ENCODE data around the gene PDE8B.

PDE8B gene

DNA sequence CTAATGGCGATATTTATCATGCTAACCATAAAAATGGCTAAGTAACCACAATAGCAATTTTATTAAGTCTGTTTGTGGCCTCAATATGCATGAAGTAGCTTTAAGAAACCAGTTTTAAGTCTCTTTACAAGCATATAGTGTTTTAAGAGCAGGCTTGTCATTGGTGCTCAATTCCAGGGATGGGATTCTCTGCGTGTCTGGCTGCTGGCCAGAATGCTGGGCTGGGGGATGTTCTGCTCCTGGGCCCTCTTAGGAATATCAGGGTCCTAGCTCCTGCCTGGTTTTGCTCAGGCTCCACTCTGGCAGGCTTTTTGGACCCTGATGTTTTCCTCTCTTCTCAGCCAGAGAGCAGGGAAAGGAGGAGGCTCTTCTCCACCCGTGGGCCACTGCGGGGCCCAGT lies 127.2 kb downstream of the PDE8B start:
- no peak overlapping the region for H3K4me3 ChIP-seq (ENCODE audit: insufficient read length, low read depth)
- no peaks in the 10 kb centered on the region for H3K36me3 ChIP-seq (ENCODE audit: insufficient read depth, insufficient read length, low read length)
- no peaks in the 10 kb centered on the region for H3K27me3 ChIP-seq (ENCODE audit: insufficient read depth, insufficient read length)
- TF ChIP-seq SUZ12 (IDR thresholded peaks at IDR 0.05; ENCODE audit: extremely low read depth, insufficient read depth, insufficient read length): no peak
- TF ChIP-seq ZNF274 (IDR thresholded peaks at IDR 0.05; ENCODE audit: low read depth, low read length): no peak
- no peak for TF ChIP-seq YY1 (IDR thresholded peaks at IDR 0.05; ENCODE audit: insufficient read depth, insufficient read length)
- DNase-seq (ENCODE audit: low read depth, low spot score): no peak
- no peak overlapping the region for H3K9ac ChIP-seq (ENCODE audit: insufficient read length, low read depth)
- peaks cover 4% of the 10 kb centered on the region for H3K4me1 ChIP-seq (ENCODE audit: insufficient read depth, insufficient read length)
- no peaks in the 10 kb centered on the region for H3K9me3 ChIP-seq (ENCODE audit: insufficient read depth, low read length)

- Histone ChIP-seq H3K4me1 (ENCODE audit: insufficient read depth, insufficient read length) (no peaks in the 10 kb centered on the region), H3K9me3 (ENCODE audit: insufficient read depth, low read length) (no peaks in the 10 kb centered on the region), H3K4me3 (ENCODE audit: insufficient read length, low read depth) (no peak overlapping the region), H3K36me3 (ENCODE audit: insufficient read depth, insufficient read length, low read length) (no peaks in the 10 kb centered on the region), H3K9ac (ENCODE audit: insufficient read length, low read depth) (no peak overlapping the region), H3K27me3 (ENCODE audit: insufficient read depth, insufficient read length) (no peaks in the 10 kb centered on the region)
- TF ChIP-seq ZNF274 (IDR thresholded peaks at IDR 0.05; ENCODE audit: low read depth, low read length): no peak
- no peak for TF ChIP-seq SUZ12 (IDR thresholded peaks at IDR 0.05; ENCODE audit: extremely low read depth, insufficient read depth, insufficient read length)
- TF ChIP-seq YY1 (IDR thresholded peaks at IDR 0.05; ENCODE audit: insufficient read depth, insufficient read length): no peak
- DNase-seq (ENCODE audit: low read depth, low spot score): no peak
Measured at GRCh38 chr5:77339337-77339890, 128.9 kb downstream of the PDE8B start.

DNA sequence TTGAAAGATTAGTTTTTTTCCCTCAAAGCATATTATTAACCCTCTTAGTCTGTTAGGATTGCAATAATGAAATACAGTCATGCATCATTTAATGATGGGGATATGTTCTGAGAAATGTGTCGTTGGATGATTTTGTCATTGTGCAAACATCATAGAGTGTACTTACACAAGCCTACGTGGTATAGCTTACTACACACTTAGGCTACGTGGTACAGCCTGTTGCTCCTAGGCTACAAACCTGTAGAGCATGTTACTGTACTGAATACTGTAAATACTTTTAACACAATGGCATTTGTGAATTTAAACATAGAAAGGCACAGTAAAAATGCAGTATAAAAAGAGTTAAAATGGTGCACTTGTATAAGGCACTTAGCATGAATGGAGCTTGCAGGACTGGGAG lies 132.7 kb downstream of the PDE8B start:
- no peaks in the 10 kb centered on the region for H3K27me3 ChIP-seq (ENCODE audit: insufficient read depth, insufficient read length)
- TF ChIP-seq YY1 (IDR thresholded peaks at IDR 0.05; ENCODE audit: insufficient read depth, insufficient read length) (no peak), SUZ12 (IDR thresholded peaks at IDR 0.05; ENCODE audit: extremely low read depth, insufficient read depth, insufficient read length) (no peak), ZNF274 (IDR thresholded peaks at IDR 0.05; ENCODE audit: low read depth, low read length) (no peak)
- H3K9ac ChIP-seq (ENCODE audit: insufficient read length, low read depth): no peak overlapping the region
- DNase-seq (ENCODE audit: low read depth, low spot score): no peak
- no peak overlapping the region for H3K4me3 ChIP-seq (ENCODE audit: insufficient read length, low read depth)
- no peaks in the 10 kb centered on the region for H3K9me3 ChIP-seq (ENCODE audit: insufficient read depth, low read length)
- no peaks in the 10 kb centered on the region for H3K36me3 ChIP-seq (ENCODE audit: insufficient read depth, insufficient read length, low read length)
- H3K4me1 ChIP-seq (ENCODE audit: insufficient read depth, insufficient read length): no peaks in the 10 kb centered on the region

DNA sequence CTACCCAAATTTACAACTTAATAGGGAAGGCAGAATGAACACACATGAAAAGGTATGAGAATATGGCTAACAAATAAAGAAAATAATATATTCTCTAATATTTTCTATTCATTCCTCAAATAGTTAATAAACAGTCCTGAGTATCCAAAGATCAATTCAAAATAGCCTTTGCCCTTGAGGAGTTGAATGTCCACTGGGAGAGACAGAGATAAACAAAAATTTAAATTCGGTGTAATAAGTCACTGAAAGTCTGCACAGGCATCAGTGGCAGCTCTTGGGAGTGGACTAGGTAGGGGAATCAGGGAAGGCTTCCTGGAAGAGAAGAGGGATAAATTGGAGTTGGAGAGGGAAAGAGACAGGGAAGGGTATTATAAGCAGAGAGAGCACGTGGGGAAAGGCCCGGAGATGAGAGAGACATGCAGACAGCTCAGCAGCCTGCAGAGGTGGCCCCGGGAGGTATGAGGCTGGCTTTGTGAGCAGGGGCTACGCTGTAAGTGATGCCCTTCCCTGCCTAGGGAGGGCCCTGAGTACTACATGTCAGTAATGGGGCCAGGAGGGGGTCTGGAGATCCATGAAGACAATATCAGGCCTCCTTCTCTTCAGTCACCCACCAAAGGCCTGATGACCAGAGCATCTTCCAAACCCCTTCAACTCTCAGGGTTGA lies 137.1 kb downstream of the PDE8B start:
- H3K27me3 ChIP-seq (ENCODE audit: insufficient read depth, insufficient read length): no peaks in the 10 kb centered on the region
- no peak overlapping the region for H3K9ac ChIP-seq (ENCODE audit: insufficient read length, low read depth)
- no peaks in the 10 kb centered on the region for H3K9me3 ChIP-seq (ENCODE audit: insufficient read depth, low read length)
- no peak for TF ChIP-seq YY1 (IDR thresholded peaks at IDR 0.05; ENCODE audit: insufficient read depth, insufficient read length)
- TF ChIP-seq ZNF274 (IDR thresholded peaks at IDR 0.05; ENCODE audit: low read depth, low read length): no peak
- no peak for TF ChIP-seq SUZ12 (IDR thresholded peaks at IDR 0.05; ENCODE audit: extremely low read depth, insufficient read depth, insufficient read length)
- no peak for DNase-seq (ENCODE audit: low read depth, low spot score)
- no peak overlapping the region for H3K4me3 ChIP-seq (ENCODE audit: insufficient read length, low read depth)
- no peaks in the 10 kb centered on the region for H3K36me3 ChIP-seq (ENCODE audit: insufficient read depth, insufficient read length, low read length)
- no peaks in the 10 kb centered on the region for H3K4me1 ChIP-seq (ENCODE audit: insufficient read depth, insufficient read length)

- TF ChIP-seq YY1 (IDR thresholded peaks at IDR 0.05; ENCODE audit: insufficient read depth, insufficient read length) (no peak), ZNF274 (IDR thresholded peaks at IDR 0.05; ENCODE audit: low read depth, low read length) (no peak), SUZ12 (IDR thresholded peaks at IDR 0.05; ENCODE audit: extremely low read depth, insufficient read depth, insufficient read length) (no peak)
- H3K9me3 ChIP-seq (ENCODE audit: insufficient read depth, low read length): no peaks in the 10 kb centered on the region
- no peaks in the 10 kb centered on the region for H3K4me1 ChIP-seq (ENCODE audit: insufficient read depth, insufficient read length)
- no peak for DNase-seq (ENCODE audit: low read depth, low spot score)
- no peak overlapping the region for H3K4me3 ChIP-seq (ENCODE audit: insufficient read length, low read depth)
- no peaks in the 10 kb centered on the region for H3K36me3 ChIP-seq (ENCODE audit: insufficient read depth, insufficient read length, low read length)
- H3K27me3 ChIP-seq (ENCODE audit: insufficient read depth, insufficient read length): no peaks in the 10 kb centered on the region
- H3K9ac ChIP-seq (ENCODE audit: insufficient read length, low read depth): no peak overlapping the region
Measured at GRCh38 chr5:77353251-77353650, 142.8 kb downstream of the PDE8B start.

GRCh38 chr5:77354454-77354853 lies 144.0 kb downstream of the PDE8B start:
- H3K4me3 ChIP-seq (ENCODE audit: insufficient read length, low read depth): no peak overlapping the region
- no peaks in the 10 kb centered on the region for H3K4me1 ChIP-seq (ENCODE audit: insufficient read depth, insufficient read length)
- TF ChIP-seq YY1 (IDR thresholded peaks at IDR 0.05; ENCODE audit: insufficient read depth, insufficient read length): no peak
- no peak for TF ChIP-seq ZNF274 (IDR thresholded peaks at IDR 0.05; ENCODE audit: low read depth, low read length)
- no peak for TF ChIP-seq SUZ12 (IDR thresholded peaks at IDR 0.05; ENCODE audit: extremely low read depth, insufficient read depth, insufficient read length)
- no peaks in the 10 kb centered on the region for H3K9me3 ChIP-seq (ENCODE audit: insufficient read depth, low read length)
- no peaks in the 10 kb centered on the region for H3K27me3 ChIP-seq (ENCODE audit: insufficient read depth, insufficient read length)
- no peak for DNase-seq (ENCODE audit: low read depth, low spot score)
- no peaks in the 10 kb centered on the region for H3K36me3 ChIP-seq (ENCODE audit: insufficient read depth, insufficient read length, low read length)
- no peak overlapping the region for H3K9ac ChIP-seq (ENCODE audit: insufficient read length, low read depth)

GRCh38 chr5:77355080-77355479 lies 144.6 kb downstream of the PDE8B start:
- Histone ChIP-seq H3K9ac (ENCODE audit: insufficient read length, low read depth) (no peak overlapping the region), H3K4me3 (ENCODE audit: insufficient read length, low read depth) (no peak overlapping the region), H3K4me1 (ENCODE audit: insufficient read depth, insufficient read length) (no peaks in the 10 kb centered on the region), H3K36me3 (ENCODE audit: insufficient read depth, insufficient read length, low read length) (no peaks in the 10 kb centered on the region), H3K27me3 (ENCODE audit: insufficient read depth, insufficient read length) (no peaks in the 10 kb centered on the region), H3K9me3 (ENCODE audit: insufficient read depth, low read length) (no peaks in the 10 kb centered on the region)
- TF ChIP-seq SUZ12 (IDR thresholded peaks at IDR 0.05; ENCODE audit: extremely low read depth, insufficient read depth, insufficient read length) (no peak), YY1 (IDR thresholded peaks at IDR 0.05; ENCODE audit: insufficient read depth, insufficient read length) (no peak), ZNF274 (IDR thresholded peaks at IDR 0.05; ENCODE audit: low read depth, low read length) (no peak)
- DNase-seq (ENCODE audit: low read depth, low spot score): no peak

Measured in NT2/D1 (cell line).